ENCODE results near the gene SERPINB7. TPM values are rescaled to one million over a fixed set of nuclear protein-coding genes. Genes with fewer than 3 reads are reported as not detected.

Gene SERPINB7
- total and polyA plus RNA-seq, 2 experiments from 2014 or later: 0.10 to 0.77 TPM

DNA sequence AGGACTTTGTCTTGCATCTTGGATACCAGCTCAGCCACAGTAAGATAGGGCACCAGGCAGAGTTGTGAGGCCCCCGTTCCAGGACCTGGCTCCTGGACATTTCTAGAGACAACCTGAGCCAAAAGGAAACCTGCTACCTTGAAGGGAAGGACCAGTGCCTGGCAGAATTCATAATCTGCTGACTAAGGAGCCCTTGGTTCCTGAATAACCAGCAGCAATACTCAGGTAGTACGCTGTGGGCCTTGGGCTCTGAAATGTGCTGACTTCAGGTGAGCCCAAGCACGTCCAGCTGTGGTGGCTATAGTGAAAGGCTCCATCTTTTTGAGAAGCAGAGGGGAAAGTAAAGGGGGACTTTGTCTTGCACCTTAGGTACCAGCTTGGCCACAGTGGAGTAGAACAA lies 44.0 kb upstream of the SERPINB7 start:
- WGBS (ENCODE audit: low lambda C conversion rate, missing lambda C conversion rate): 81% methylated on average over 3 of the region's 3 CpGs
- Histone ChIP-seq H3K4me1 (ENCODE audit: insufficient read depth) (no peaks in the 10 kb centered on the region), H4K20me1 (ENCODE audit: insufficient read depth, poor library complexity, severe bottlenecking) (no peaks in the 10 kb centered on the region), H2AFZ (no peak overlapping the region), H3K27me3 (no peaks in the 10 kb centered on the region), H3K4me2 (peak overlapping the region; percentile 15), H3K27ac (peak overlapping the region; percentile 78), H3K79me2 (no peaks in the 10 kb centered on the region), H3K9me2 (replicated peaks; ENCODE audit: insufficient read depth) (no peaks in the 10 kb centered on the region), H3K4me3 (no peak overlapping the region), H3K9me3 (ENCODE audit: low read depth) (no peaks in the 10 kb centered on the region), H3K36me3 (replicated peaks; ENCODE audit: insufficient read depth, low read depth) (no peaks in the 10 kb centered on the region)
- no peak for DNase-seq (ENCODE audit: low spot score)
- no peak for TF ChIP-seq CTCF (IDR thresholded peaks at IDR 0.05; ENCODE audit: poor library complexity)

DNA sequence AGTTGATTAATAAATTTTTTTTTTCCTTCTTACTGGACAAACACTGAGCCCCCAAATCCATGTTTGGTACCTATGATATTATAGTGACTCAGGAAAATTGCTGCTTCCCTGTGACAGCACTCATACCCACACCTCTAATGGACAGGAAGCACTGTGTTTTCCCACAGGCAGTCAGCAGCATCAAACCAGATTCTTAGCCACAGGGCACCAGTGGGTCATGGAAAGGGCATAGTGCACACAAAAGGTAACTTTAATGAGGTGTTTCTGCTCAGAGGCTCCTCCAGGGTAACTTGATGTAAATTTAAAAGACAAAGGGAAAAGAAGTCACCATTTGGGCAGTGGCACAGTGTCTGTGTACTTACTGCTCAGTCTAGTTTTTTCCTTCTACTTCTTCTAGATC lies 38.3 kb upstream of the SERPINB7 start:
- no peaks in the 10 kb centered on the region for H3K9me3 ChIP-seq (ENCODE audit: low read depth)
- no peaks in the 10 kb centered on the region for H3K36me3 ChIP-seq (replicated peaks; ENCODE audit: insufficient read depth, low read depth)
- H3K79me2 ChIP-seq: no peaks in the 10 kb centered on the region
- H3K27me3 ChIP-seq: no peaks in the 10 kb centered on the region
- H3K4me3 ChIP-seq: no peak overlapping the region
- no peaks in the 10 kb centered on the region for H3K9me2 ChIP-seq (replicated peaks; ENCODE audit: insufficient read depth)
- H3K4me2 ChIP-seq: no peak overlapping the region
- DNase-seq (ENCODE audit: low spot score): no peak
- no peaks in the 10 kb centered on the region for H3K4me1 ChIP-seq (ENCODE audit: insufficient read depth)
- TF ChIP-seq CTCF (IDR thresholded peaks at IDR 0.05; ENCODE audit: poor library complexity) (no peak), EZH2phosphoT487 (IDR thresholded peaks at IDR 0.05; ENCODE audit: low read depth, severe bottlenecking, unreplicated experiment) (no peak), EZH2 (IDR thresholded peaks at IDR 0.05; ENCODE audit: borderline replicate concordance) (no peak)
- H4K20me1 ChIP-seq (ENCODE audit: insufficient read depth, poor library complexity, severe bottlenecking): no peaks in the 10 kb centered on the region
- no peak overlapping the region for H3K27ac ChIP-seq
- H2AFZ ChIP-seq: no peak overlapping the region

- no peak overlapping the region for H3K27ac ChIP-seq
- WGBS (ENCODE audit: low lambda C conversion rate, missing lambda C conversion rate): 66% methylated on average over 4 of the region's 4 CpGs
- no peaks in the 10 kb centered on the region for H3K79me2 ChIP-seq
- H3K27me3 ChIP-seq: no peaks in the 10 kb centered on the region
- H3K36me3 ChIP-seq (replicated peaks; ENCODE audit: insufficient read depth, low read depth): no peaks in the 10 kb centered on the region
- no peaks in the 10 kb centered on the region for H4K20me1 ChIP-seq (ENCODE audit: insufficient read depth, poor library complexity, severe bottlenecking)
- H3K9me2 ChIP-seq (replicated peaks; ENCODE audit: insufficient read depth): no peaks in the 10 kb centered on the region
- H3K9me3 ChIP-seq (ENCODE audit: low read depth): no peaks in the 10 kb centered on the region
- H3K4me3 ChIP-seq: no peak overlapping the region
- H3K4me1 ChIP-seq (ENCODE audit: insufficient read depth): no peaks in the 10 kb centered on the region
- H3K4me2 ChIP-seq: no peak overlapping the region
- no peak overlapping the region for H2AFZ ChIP-seq
- TF ChIP-seq CTCF (IDR thresholded peaks at IDR 0.05; ENCODE audit: poor library complexity) (peak; percentile 54), EZH2phosphoT487 (IDR thresholded peaks at IDR 0.05; ENCODE audit: low read depth, severe bottlenecking, unreplicated experiment) (no peak)
- no peak for DNase-seq (ENCODE audit: low spot score)
These were observed 33.4 kb upstream of the SERPINB7 start for GRCh38 chr18:63741769-63742168.

DNA sequence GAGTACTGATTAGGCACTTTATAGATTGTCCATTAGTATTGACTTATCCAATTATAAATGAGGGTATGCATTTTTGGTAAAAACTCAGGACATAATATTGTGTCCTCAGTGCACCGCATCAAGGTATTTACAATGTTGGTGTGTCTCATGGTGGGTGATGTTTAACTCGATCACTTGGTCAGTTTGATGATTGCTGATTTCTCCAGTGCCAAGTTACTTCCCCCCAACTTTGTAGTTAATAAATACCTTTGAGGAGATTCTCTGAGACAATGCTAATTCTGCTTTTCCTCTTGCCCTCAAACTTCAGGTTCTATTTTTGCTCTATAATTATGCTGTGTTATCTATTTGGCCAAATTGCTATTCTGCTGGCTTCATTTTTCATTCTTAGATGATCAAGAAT lies 28.2 kb upstream of the SERPINB7 start:
- Histone ChIP-seq H3K4me1 (ENCODE audit: insufficient read depth) (no peaks in the 10 kb centered on the region), H3K4me3 (no peak overlapping the region), H4K20me1 (ENCODE audit: insufficient read depth, poor library complexity, severe bottlenecking) (no peaks in the 10 kb centered on the region), H3K79me2 (no peaks in the 10 kb centered on the region), H3K27me3 (no peaks in the 10 kb centered on the region), H3K36me3 (replicated peaks; ENCODE audit: insufficient read depth, low read depth) (no peaks in the 10 kb centered on the region), H2AFZ (no peak overlapping the region), H3K9me3 (ENCODE audit: low read depth) (no peaks in the 10 kb centered on the region), H3K9me2 (replicated peaks; ENCODE audit: insufficient read depth) (no peaks in the 10 kb centered on the region), H3K4me2 (no peak overlapping the region), H3K27ac (no peak overlapping the region)
- WGBS (ENCODE audit: low lambda C conversion rate, missing lambda C conversion rate): 74% methylated on average over 2 of the region's 2 CpGs
- no peak for TF ChIP-seq EZH2phosphoT487 (IDR thresholded peaks at IDR 0.05; ENCODE audit: low read depth, severe bottlenecking, unreplicated experiment)
- no peak for TF ChIP-seq EZH2 (IDR thresholded peaks at IDR 0.05; ENCODE audit: borderline replicate concordance)
- no peak for TF ChIP-seq CTCF (IDR thresholded peaks at IDR 0.05; ENCODE audit: poor library complexity)
- DNase-seq (ENCODE audit: low spot score): no peak
